ENCODE measurements around the gene GPR31.

Gene GPR31

DNA sequence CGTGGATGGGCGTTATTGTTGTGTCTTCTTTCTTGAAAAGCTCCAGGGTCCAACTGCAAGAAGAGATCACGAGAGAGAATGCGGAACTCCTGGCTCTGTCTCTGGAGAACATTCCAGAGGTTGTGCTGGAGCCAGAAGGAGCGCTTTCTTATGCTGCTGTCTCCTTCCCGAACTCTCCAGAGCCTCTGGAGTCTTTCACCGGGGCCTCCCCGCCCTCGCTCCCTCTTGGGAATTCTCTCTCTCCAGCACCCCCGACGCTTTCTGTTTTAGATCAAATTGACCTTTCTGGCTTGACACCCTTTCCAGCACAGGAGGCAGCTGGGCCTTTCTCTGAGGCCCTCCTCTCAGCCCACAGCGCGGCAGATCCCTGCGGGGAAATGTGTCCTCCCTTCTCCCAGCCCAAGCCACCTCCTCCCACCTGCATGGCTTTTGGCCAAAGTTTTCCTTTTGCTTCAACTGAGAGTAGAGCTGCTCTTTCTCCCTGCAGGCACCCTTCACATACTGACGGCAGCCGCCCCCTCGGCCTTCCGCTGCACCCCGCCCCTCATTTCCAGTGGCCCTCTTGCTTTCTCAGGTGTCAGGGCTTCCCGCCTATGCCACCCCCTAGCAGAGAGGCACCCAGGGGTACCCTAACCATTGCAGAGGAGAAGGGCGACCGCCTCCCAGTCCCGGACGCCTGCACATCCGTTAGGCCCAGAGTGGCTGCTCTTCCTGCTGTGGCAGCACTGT is 41.5 kb downstream of the GPR31 start:
- DNase-seq: no peak

DNA sequence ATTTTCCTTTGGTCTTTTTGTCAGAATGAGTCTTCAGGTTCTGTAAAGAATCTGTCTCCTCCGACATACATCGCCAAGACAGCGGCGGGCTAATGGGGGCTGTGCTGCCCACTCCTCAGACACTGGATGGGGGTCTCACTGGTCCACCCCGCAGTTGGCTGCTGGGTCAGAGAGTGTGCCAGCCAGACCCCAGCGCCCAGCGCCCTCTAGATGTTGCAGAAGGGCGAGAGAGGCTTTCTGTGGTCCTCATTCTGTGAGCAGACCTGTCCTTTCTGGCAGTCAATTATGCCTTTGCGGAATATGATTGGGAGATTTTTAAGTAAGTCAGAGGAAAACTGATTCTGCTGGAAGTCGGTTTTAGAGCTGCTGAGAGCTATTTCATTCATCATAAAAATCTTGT is 42.7 kb downstream of the GPR31 start:
- no peak for DNase-seq

DNA sequence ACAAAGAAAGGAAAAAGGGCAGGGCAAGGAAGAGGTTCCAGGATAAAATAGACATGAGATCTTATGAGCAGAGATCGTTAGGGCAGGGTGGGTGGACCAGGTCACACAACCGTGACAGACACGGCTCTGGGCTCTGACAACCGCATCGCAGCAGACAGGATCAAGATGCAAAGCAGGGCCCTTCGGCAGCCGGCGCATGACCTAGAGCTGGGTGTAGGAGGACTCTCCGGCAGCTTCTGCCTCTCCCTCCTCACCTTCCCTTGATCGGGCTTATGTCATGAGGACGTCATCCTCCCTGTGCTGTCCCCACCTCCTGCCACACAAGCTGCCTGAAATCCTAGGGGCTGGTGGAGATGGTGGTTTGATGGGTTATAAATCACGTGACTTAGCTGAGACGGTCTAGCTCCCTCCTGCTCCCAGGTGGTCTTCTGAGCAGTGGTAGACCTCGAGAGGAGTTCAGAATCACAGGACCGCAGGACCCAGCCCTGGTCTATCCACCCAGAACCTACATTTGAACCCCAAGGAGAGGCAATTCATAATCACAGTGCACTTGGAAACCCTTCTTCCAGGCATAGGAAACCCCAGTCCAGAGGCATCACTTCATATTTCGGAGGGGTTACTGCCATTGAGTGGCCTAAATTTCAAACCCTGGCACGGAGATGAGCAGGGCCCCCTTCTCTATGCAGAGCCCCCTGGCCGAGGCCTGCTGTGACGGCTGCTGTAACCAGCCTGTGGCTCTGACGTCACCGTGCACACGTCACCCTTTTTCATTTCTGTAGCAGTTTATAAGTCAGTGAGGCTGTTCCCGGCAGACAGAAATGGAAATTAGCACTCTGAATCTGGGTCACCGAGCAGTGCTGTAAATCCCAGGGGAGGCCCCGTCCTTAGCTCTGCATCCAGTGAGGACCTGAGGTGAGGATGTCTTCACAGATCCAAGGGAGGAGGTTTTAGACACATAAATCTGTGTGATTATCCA is 43.6 kb downstream of the GPR31 start:
- DNase-seq: no peak

DNA sequence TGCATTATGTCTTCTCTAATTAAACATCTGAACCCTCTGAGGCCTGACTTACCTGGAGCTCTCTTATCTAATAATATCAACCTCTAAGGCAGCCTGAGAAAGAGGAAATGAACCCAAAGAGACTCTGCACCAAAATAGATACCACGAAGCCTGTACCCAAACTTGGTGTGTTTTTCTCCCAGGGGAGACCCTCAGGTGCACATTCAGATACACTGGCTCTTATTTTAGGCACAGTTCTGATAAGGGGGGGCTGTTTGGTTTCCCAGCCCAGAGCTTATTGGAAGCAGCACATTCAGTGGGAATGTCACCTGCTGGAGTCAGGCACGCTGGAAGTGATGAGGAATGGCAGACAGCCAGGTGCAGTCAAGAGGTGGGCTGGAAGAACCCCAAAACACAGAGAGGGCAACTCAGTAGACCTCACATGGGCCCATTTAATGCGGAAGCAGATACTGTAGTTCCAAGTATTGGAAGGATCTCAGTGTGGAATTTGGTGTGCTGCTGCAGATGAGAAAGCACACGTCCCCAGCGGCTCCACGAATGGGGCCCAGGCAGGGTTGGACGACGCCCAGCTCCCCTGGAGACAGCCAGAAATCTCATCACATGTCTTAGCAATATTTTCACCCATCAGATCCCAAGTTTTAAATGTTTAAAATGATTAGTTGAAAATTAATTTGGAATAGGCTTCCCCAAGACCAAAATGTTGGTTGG is 44.6 kb downstream of the GPR31 start:
- no peak for DNase-seq

DNA sequence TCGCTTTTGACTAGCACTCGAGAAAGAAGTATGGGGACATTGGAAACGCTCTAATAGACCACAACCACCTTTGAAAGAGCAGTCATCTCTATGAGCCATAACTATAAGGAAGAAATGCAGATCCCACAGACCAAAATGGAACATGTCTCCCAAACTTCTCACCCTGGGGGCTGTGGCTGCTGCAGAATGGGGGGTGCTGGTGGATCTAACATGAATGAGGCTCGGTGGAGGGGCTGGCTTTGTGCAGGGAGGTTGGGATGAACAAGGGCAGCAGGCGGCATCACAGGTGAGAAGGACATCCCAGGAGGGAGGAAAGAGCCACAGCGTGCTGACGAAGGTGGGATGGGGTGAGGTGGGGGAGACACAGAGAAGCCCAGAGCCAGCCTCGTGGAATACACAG is 45.4 kb downstream of the GPR31 start:
- no peak for DNase-seq

DNA sequence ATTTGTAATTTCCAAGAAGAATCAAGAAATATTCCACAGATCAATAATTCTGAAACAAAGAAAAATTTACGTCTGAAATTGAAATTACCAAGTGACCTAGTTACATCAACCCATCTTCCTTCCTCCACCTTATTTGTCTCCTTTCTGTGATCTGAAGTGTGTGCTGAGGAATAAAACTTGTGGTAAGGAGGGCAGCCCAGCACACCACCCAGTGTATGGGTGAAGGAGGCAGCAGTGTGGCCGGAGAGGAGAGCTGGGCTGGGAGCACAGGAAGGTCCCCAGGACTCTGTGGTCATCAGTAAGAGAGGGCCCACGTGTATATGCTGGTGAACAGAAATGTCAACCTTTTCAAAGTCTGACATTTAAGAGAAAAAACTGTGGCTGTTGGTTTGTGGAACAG is 46.2 kb downstream of the GPR31 start:
- DNase-seq: no peak

DNA sequence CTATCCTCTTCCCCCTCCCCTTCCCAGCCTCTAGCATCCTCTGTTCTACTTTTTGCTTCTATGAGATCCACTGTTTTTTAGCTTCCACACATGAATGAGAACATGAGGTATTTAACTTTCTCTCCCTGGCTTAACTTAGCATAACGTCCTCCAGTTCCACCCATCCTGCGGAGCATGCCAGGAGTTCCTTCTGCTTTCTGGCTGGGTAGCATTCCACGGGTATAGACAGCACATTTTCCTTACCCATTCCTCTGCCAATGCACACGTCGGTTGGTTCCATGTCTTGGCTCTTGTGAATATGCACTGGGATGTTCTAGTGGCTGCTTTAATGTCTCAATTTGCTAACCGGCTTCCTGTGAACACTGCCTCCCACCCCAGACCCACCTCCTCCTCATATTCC is 48.1 kb downstream of the GPR31 start:
- DNase-seq: no peak

DNA sequence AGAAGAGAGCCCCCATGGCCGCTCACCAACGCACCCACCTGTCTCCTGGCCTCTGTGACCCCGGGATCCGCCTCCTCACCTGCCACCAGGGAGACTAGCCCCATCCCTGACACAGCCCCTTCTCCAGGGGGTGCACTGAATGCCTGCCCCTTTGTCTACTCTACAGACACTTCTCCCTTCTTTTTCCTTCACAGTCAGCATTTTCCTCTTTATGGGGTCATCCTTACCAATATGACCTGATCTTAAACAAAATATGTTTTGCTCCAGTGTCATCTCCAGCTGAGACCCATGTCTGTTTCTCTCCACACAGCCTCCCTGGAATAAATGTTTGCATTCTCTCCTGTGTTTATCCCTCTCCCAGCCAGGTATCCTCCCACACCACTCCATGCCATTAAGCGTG is 49.5 kb downstream of the GPR31 start:
- DNase-seq: no peak

DNA sequence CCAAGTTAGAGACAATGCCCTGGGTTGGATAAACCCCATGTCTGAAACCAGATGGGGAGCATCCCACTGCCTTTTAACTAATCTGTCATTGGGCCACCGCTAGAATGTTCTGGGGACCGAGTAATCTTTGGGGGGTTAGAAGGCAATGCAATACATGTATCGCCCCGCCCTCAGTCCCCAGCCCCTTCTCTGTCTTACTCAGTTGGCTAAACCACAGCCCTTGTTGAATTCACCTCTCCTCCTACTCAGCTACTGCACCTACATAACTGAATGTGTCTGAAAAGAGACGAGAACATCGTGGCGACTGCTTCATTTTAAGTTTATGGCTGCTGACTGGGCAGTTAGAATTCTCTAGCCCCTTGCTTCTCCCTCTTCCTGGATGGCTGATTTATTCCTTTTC is 50.0 kb downstream of the GPR31 start:
- no peak for DNase-seq

DNA sequence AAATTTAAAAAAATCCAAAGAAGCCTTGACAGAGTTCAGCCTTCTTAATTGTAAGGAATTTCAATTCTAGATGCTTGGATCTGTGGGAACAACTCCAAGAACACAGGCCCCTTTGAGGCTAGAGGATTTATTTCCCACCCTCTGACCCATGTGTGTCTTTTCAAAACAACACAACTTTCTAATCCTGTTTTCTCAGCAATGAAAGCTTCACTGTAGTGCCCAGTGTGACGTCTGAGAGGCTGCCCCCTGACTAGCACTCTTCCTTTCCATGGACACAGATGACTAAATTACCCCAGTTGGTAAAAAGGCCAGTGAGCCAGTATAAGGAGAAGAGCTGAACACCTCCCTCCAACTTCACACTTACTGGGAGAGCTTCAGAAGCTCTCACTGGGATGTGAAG is 51.4 kb downstream of the GPR31 start:
- DNase-seq: no peak
